Epithelial cell of proximal tubule (primary cell): Measurements from ENCODE around the gene MYRF. TPM values are rescaled to one million over a fixed set of nuclear protein-coding genes. Genes with fewer than 3 reads are reported as not detected.

Source experiments
- DNase-seq: peaks from one replicate; pipeline ENCODE4 v3.0.0-alpha.2; 2011; ENCODE audit warnings: low read depth
- H3K4me3 ChIP-seq: 2 replicates; pipeline ENCODE4 v1.5.1; 2011; ENCODE audit warnings: low read depth, mild to moderate bottlenecking, low read length
- total RNA-seq: library from RNA; depleted of rRNA; stranded (reverse); fragments of >200 nt; gene quantifications from 2 replicates; pipeline ENCODE4 v1.2.3, GENCODE V29; 2015
- TF ChIP-seq, protein P1 (sequence below): conservative IDR thresholded peaks from 2 replicates; pipeline ENCODE4 v1.5.1; 2012; ENCODE audit warnings: low read depth, mild to moderate bottlenecking, low read length

The MYRF gene
- total RNA-seq, 1 donor from 2014 or later = 25.0 TPM

DNA sequence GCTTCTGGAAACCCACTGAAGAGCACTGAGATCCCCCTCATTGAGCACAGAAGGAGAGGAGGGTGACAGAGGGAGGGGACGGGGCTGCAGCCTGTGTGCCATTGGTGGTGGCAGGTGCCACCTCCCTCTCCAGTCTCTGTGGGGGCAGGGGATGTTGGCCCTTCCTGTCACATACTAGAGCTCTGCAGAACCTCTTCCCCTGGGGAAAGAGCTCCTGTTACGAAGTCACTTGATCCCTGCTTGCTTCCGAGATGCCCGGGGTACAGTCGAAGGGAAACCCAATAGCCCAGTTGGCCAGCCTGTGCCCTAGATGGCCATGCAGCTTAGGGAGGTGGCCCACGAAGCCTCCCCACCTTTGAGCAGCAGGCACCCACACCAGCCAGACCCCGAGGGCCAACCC, 42.9 kb upstream of the MYRF start:
- DNase-seq = no peak
- TF ChIP-seq, protein P1, sequence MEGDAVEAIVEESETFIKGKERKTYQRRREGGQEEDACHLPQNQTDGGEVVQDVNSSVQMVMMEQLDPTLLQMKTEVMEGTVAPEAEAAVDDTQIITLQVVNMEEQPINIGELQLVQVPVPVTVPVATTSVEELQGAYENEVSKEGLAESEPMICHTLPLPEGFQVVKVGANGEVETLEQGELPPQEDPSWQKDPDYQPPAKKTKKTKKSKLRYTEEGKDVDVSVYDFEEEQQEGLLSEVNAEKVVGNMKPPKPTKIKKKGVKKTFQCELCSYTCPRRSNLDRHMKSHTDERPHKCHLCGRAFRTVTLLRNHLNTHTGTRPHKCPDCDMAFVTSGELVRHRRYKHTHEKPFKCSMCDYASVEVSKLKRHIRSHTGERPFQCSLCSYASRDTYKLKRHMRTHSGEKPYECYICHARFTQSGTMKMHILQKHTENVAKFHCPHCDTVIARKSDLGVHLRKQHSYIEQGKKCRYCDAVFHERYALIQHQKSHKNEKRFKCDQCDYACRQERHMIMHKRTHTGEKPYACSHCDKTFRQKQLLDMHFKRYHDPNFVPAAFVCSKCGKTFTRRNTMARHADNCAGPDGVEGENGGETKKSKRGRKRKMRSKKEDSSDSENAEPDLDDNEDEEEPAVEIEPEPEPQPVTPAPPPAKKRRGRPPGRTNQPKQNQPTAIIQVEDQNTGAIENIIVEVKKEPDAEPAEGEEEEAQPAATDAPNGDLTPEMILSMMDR = no peak
- H3K4me3 ChIP-seq = no peak overlapping the region

DNA sequence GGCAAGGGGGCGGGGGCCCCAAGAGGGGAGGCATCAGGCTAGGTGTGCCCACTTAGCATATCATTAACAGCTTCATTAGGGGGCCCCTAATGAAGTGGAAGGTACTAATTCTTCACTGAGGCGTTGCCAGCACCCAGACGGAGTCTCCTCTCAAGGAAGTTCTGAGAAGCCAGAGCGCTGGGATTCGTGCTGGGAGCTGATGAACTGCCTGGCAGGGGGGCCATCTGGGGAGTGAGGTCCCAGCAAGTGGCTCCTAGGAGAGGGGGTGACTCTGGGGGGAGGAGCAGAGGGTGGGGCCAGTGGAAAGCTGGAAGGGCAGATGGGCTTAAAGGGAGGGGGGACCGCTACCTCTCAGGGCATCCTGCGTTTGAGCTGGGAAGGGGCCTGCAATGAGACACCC, 42.4 kb upstream of the MYRF start:
- H3K4me3 ChIP-seq = no peak overlapping the region
- TF ChIP-seq, protein P1 = no peak

DNA sequence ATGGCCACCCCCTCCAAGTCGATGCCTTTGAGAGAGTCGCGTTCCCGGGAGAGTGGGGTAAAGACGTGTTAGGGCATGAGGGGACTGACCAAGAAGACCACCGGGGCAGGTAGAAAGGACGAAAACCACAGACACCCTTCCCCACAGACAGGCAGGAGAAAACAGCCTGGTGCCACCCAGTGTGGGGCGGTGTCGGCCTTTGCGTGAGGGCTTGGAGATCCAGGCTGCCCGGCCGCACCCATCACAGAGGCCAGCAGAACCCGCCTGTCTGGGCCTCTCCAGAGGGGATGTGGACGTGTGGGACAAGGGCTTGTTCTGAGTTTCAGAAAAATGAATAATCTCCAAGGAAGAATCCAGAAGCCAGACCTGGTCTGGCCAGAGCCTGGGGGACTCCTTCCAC, 41.4 kb upstream of the MYRF start:
- TF ChIP-seq, protein P1 = no peak
- DNase-seq = no peak
- H3K4me3 ChIP-seq = no peak overlapping the region

More for the DNA sequence above, 42.4 kb upstream of the MYRF start:
- DNase-seq = no peak

DNA sequence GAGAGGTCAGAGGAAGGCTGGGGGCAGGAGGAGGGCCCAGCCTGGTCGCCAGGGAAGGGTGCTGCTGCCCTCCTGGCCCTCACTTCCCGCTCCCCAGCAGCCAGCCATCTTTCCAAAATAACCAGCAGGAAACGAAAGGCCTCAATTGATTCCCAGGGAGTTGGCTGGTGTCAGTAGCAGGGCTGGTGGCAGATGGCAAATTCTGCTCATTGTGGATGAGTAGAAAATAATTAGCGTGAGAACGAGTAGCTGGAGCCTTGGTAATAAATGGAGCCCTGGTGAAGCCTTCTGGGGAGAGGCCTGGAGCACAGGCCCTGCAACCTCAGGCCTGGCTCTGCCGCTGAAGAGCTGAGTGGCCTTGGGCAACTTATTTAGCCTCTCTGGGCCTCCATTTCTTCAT, 40.9 kb upstream of the MYRF start:
- no peak for DNase-seq
- TF ChIP-seq, protein P1 = no peak
- no peak overlapping the region for H3K4me3 ChIP-seq

DNA sequence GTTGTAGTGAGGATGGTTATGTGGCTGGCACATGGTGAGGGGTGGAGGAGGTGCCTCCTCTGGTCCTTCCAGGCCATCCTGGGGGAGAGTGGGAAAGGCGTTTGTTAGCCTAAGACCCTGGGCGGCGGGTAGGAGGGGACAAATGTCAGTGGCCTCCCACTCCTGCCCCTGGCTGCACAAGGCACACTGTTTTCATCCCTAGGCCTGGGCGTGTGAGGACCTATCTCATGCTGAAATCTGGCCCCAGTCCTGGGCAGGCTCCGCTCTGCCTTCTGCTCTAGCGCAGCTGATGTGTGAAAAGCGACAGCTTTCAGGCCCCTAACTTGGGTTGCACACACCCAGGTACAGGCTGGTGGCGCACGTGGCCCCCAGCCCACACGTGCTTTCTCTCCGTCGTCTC, 40.1 kb upstream of the MYRF start:
- TF ChIP-seq, protein P1 = no peak
- no peak for DNase-seq
- H3K4me3 ChIP-seq = no peak overlapping the region

DNA sequence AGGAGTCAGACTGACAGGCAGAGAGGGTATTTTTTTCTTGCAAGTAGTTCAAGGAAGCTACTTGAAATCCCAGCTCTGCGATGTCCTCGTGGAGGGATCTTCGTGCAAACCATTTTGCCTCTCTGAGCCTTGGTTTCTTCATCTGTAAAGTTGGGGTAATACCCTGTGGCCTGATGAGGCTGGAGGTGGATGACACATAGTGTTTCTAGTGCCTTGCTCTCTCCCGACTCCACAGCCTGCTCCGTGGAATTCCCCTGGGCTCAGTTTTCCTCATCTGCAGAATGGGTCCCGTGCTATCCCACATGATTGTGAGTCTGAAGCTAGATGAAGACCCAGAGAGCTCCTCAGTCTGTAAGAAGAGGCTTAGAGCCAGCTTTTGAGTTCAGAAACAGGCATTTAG, 39.6 kb upstream of the MYRF start:
- H3K4me3 ChIP-seq = no peak overlapping the region
- no peak for DNase-seq
- TF ChIP-seq, protein P1 = no peak

DNA sequence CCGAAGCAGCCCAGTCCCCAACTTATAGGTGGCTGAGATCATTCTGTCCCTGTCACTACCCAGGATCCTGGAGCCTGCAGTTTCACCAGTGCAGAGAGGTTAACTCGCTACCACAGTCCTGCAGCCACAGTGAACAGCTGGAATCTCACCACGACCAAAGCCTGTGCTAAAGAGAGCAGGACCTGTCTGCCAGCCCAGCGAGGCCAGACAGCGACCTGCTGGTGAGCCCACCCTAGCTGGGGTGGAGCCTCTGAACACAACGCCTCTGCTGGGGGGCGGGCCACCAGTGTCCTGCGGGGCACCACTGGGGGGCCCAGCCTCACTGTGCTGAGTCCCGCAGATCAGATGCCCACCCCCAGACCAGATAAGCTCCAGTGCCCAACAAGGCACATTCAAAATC, 39.0 kb upstream of the MYRF start:
- H3K4me3 ChIP-seq = no peak overlapping the region
- DNase-seq = no peak
- TF ChIP-seq, protein P1 = no peak
